ENCODE data around the gene MYO3B.

Gene MYO3B

DNA sequence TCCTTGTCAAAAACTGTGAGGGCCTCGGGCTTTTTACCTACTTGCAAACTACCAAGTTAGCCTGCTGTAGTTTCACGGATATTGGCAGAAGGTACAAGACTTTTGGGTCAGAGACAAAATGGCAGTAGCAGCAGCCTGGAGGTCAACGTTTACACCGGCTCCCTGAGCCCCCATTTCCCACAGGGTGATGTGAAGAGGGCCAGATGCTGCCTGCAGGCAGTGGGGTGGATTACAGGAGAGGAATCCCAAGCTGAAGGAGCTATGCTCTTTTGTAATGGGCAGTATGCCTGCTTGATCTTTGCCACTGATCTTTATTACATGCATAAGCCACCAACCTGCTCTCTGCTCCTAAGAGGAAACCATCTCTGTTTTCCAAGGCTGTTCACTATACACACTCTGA lies 507.6 kb downstream of the MYO3B start:
- DNase-seq = no peak

DNA sequence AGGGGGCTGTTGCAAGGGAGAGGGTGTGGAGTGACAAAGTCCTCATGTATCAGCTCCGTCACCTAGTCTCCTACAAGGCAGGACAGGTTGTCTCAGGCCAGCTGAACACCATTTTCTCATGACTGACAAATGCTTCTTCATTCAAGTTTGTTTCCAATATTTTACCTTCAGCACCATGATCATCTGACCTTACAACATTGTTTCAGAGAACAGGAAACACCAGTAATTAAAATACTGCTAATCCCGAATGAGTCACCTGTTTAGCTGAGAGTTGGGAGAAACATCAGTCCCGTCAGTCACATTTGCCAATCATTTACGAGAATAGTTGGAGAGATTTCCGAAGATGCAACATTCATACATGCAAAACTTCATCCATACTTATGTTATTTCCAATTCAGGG lies 511.5 kb downstream of the MYO3B start:
- no peak for DNase-seq

DNA sequence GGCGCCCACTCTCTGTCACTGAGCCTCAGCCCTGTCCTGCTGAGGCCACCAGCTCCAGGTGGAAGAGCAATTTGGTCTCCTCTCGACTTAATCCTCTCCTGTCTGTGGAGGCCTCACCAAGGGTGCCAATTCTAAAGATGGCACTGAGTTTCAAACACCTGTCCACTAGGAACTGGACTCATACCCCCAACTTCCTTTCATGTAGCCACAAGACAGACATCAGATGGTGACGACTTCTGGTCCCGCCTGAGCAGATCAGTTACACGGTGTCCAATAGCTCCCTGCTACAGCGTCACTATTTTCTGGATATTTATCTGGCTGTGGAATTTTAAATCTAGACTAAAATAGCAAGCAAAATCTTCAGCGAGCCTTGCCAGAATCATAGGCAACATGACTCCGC lies 512.7 kb downstream of the MYO3B start:
- DNase-seq = no peak

DNA sequence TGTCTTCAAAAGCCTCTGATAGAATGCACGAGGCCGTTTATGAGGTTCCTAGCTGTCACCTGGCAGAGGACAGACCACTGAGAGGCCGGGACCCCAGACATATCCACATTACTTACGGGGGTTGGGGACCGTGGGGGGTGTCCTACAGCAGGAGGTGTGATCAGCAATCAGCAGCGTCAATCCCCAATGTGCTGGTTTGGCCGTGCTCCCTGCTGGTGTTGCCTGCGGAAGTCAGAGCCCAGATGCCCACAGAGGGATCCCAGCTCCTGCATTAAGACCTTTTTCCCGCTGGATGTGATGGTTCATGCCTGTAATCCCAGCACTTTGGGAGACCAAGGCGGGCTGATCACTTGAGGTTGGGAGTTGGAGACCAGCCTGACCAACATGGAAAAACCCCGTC lies 516.4 kb downstream of the MYO3B start:
- DNase-seq = no peak

DNA sequence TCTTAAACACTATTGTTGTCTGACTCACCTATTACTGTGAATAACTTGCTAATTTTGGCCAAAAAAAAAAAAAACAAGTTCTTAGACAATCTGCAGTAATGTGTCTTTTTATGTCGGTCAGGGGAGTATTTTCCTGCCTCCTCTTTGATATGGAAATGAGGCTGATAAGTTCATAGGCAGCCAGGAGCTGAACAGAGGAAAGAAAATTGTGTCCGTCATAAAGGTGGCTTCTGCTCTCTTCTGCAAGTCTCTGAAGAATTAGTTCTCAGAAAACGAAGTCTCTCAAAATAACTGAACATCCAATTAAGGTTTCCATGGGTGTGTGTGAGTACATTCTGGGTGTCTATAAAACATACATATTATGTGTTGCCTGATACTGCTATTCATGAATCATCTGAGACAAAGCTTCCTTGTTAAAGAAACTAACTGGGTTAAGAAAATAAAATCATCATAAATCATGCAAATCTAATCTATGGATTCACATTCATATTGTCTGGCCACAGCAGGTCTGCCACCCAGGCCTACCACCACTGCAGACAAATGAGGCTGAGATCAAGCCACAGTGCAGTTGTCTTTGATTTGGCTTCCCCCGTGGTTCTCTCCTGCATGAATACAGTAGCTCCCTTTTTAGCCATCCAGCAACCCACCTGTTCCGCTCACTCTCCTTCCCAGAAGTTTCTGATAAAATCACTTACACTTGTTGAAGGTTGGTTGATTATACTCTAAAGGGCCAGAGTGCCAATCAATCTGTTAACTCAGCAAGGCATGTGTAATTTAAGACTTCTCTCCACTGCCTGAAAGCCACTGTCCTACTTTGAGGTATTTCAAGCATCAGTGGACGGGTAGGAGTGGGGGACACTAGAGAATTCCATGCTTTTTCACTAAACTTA lies 517.8 kb downstream of the MYO3B start:
- no peak for DNase-seq

DNA sequence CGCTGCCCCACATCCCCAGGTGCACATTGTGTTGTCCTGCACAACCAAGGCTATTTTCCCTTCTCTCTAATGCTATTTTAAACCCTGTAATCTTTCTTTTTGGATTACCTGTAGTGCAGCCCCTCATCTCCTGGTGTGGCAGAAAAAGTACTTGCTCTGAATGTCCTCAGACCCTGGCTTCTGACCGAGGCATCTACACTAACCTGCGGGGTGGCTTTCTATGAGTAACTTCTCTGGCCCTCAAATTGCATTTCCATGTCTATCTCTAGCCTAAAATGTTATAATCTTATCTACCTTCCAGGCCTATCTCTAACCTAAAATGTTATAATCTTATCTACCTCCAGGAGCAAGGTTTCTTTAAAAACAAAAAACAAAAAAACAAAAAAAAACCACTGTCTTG lies 519.0 kb downstream of the MYO3B start:
- DNase-seq = no peak

DNA sequence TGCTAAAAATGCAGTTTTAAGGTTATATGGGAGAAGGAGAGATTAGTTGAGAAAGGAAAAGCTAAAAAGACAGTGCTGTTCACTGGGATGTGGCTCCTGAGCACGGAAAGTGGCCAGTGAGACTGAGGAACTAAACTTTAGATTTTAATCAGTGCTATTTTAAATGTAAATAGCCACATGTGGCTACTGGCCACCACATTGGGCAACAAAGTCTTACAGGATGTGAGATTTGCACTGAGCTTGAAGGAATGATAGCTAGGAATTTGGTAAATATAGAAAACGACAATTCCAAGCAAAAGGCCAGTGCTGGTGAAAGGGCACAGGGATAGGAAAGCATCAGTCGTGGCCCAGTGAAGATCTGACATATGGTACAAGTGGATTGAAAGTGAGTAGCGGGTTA lies 523.1 kb downstream of the MYO3B start:
- no peak for DNase-seq

DNA sequence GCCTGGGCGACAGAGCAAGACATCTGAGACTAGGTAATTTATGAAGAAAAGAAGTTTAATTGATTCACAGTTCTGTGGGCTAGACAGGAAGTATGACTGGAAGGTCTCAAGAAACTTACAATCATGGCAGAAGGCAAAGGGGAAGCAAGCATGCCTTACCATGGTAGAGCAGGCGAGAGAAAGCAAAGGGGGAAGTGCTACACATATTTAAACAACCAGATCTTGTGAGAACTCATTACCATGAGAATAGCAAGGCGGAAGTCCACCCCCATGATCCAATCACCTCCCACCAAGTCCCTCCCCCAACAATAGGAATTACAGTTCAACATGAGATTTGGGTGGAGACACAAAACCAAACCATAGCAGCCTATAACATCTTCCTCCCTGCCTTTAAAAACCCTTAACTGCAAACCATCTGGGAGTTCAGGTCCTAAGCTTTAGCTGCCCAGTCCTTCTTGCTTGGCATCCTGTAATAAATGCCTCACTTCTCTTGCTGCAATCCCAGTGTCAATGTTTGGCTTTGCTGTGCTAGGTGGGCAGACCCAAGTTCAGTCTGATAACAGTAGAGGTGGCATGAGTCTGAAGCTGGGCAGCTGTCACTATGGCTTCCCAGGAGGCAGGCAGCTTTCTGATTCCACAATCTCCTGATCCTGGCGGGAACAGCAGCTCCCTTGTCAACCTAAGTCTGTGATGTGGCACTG lies 526.0 kb downstream of the MYO3B start:
- DNase-seq = no peak
